Measurements from ENCODE around the gene PRR18.

The PRR18 gene

GRCh38 chr6:166333172-166333995, 25.2 kb upstream of the PRR18 start:
- DNase-seq, result peak in 1 of 2 experiments; percentile 34

- DNase-seq, result no peak
Observed at GRCh38 chr6:166331503-166332415, 23.6 kb upstream of the PRR18 start.

- DNase-seq, result no peak
Observed at GRCh38 chr6:166330612-166331011, 22.4 kb upstream of the PRR18 start.

GRCh38 chr6:166325383-166326042, 17.3 kb upstream of the PRR18 start:
- DNase-seq, result no peak

GRCh38 chr6:166323395-166323794, 15.2 kb upstream of the PRR18 start:
- no peak for DNase-seq

- DNase-seq, result no peak
Observed at GRCh38 chr6:166318649-166319600, 10.7 kb upstream of the PRR18 start.

GRCh38 chr6:166318227-166318626, 10.0 kb upstream of the PRR18 start:
- no peak for DNase-seq

- no peak for DNase-seq
Observed at GRCh38 chr6:166317261-166318212, 9.3 kb upstream of the PRR18 start.

- DNase-seq, result no peak
Observed at GRCh38 chr6:166315436-166315835, 7.2 kb upstream of the PRR18 start.

GRCh38 chr6:166314454-166314853, 6.3 kb upstream of the PRR18 start:
- no peak for DNase-seq

GRCh38 chr6:166313255-166314070, 5.3 kb upstream of the PRR18 start:
- peak; percentile 61 to 70 for DNase-seq

GRCh38 chr6:166312832-166313231, 4.6 kb upstream of the PRR18 start:
- no peak for DNase-seq

- no peak for DNase-seq
Observed at GRCh38 chr6:166310634-166311033, 2.4 kb upstream of the PRR18 start.

- no peak for DNase-seq
Observed at GRCh38 chr6:166309977-166310376, 1.8 kb upstream of the PRR18 start.

- DNase-seq, result no peak
Observed at GRCh38 chr6:166308769-166309589, 787 bp upstream of the PRR18 start.

- peak in 1 of 2 experiments; percentile 37 for DNase-seq
Observed at GRCh38 chr6:166307082-166308032, 835 bp downstream of the PRR18 start.

GRCh38 chr6:166306378-166307081, 1.7 kb downstream of the PRR18 start:
- DNase-seq, result no peak

Measured in activated T-cell treated with anti-CD3 and anti-CD28 coated beads, Interleukin-2, amount 50 U/mL, for 48 hours (primary cell).